ENCODE data around the gene CCDC57.
"Not testable (repeated sequence)": the region's sequence is repeated elsewhere in the genome, so short reads cannot be mapped to it uniquely, and the experiment has no call there.

The CCDC57 gene

GRCh38 chr17:82143333-82143732 lies 69.3 kb downstream of the CCDC57 start:
- DNase-seq (ENCODE audit: low read depth), result no peak
- TF ChIP-seq CTCF (conservative IDR thresholded peaks at IDR 0.05; ENCODE audit: control insufficient read depth, insufficient read depth, low read depth, low read length), result no peak
- no peak overlapping the region for H3K4me3 ChIP-seq (ENCODE audit: control insufficient read depth, low read depth, low read length)

- not testable (repeated sequence) for H3K4me3 ChIP-seq (ENCODE audit: control insufficient read depth, low read depth, low read length); DNase-seq (ENCODE audit: low read depth)
These were observed 72.7 kb downstream of the CCDC57 start for GRCh38 chr17:82139961-82140360.

DNA sequence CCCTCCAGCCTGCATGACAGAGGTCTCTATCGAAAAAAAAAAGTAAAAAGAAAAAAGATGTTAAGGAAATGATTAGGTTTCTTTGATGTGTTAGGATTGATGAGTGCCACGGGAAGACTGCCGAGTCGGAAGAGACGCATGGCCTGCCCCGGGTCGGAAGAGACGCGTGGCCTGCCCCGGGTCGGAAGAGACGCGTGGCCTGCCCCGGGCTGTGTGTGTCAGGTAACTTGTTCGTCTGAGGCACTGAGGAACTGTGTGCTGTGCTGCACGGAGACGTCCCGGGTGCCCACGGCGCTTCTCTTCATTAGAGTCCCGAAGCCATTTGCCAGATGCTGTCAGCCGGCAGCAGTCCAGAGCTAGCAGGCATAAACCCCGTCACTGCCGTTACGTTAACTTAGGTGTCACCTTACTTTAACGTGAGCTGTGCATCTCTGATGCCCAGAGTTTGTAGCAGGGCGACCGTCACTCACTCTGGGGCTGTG lies 74.1 kb downstream of the CCDC57 start:
- TF ChIP-seq CTCF (conservative IDR thresholded peaks at IDR 0.05; ENCODE audit: control insufficient read depth, insufficient read depth, low read depth, low read length), result no peak
- no peak overlapping the region for H3K4me3 ChIP-seq (ENCODE audit: control insufficient read depth, low read depth, low read length)
- no peak for DNase-seq (ENCODE audit: low read depth)

DNA sequence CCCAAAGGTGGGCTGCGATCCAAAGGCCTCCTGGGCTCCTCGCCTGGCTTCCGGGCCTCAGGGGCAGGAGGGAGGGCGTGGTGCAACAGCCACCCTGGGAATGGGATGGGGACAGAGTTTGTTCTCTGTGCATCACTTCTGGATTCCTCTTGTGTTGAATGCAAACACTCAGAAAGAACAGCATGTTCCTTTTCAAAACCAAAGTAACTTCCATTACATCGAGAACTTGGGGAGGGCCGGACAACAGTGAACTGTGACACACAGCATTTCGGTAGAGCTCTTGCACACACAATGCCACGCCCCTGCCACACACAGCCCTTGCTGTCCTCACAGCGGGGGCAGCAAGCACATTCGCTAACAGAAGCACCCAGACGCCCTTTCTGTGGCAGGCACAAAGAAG lies 78.5 kb downstream of the CCDC57 start:
- TF ChIP-seq CTCF (conservative IDR thresholded peaks at IDR 0.05; ENCODE audit: control insufficient read depth, insufficient read depth, low read depth, low read length), result no peak
- H3K4me3 ChIP-seq (ENCODE audit: control insufficient read depth, low read depth, low read length), result no peak overlapping the region
- peak; percentile 53 for DNase-seq (ENCODE audit: low read depth)

- DNase-seq (ENCODE audit: low read depth), result peak; percentile 78
- not testable (repeated sequence) for H3K4me3 ChIP-seq (ENCODE audit: control insufficient read depth, low read depth, low read length)
These were observed 79.3 kb downstream of the CCDC57 start for GRCh38 chr17:82133166-82133953.

DNA sequence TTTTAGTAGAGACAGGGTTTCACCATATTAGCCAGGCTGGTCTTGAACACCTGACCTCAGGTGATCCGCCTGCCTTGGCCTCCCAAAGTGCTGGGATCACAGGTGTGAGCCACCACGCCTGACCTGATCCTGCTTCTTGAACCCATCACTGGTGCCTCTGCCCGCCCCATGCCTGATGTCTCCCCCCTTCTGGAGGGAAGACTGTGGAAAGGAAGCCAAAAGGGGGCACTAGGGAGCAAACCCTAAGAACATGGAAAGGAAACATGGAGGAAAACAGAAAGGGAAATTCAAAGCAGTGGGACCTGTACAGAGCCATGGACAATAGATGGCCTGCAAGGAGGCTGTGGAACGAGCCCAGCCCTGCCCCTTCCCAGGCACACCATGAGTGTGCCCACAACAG lies 83.5 kb downstream of the CCDC57 start:
- H3K4me3 ChIP-seq (ENCODE audit: control insufficient read depth, low read depth, low read length), result no peak overlapping the region
- no peak for DNase-seq (ENCODE audit: low read depth)
- TF ChIP-seq CTCF (conservative IDR thresholded peaks at IDR 0.05; ENCODE audit: control insufficient read depth, insufficient read depth, low read depth, low read length), result peak; percentile 27

DNA sequence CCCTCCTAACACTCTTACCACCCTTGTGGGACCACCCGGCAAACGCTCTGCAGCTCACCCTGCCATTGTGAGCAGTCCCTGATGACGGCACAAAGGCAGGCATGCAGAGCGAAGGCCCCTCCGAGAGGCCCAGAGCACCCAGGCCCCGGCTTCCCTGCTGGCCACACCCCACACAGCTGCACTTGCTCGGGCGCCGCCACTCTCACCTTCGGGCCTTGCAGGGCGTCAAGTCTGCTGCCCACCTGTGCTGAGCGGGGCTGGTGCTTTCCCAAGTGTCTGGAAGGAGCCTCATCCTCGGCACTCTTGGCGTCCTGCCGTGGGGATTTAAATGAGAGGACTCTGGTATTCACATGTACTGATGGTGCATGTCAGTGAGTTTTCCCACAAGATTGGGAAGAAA lies 84.4 kb downstream of the CCDC57 start:
- no peak for TF ChIP-seq CTCF (conservative IDR thresholded peaks at IDR 0.05; ENCODE audit: control insufficient read depth, insufficient read depth, low read depth, low read length)
- no peak for DNase-seq (ENCODE audit: low read depth)
- H3K4me3 ChIP-seq (ENCODE audit: control insufficient read depth, low read depth, low read length), result no peak overlapping the region

- no peak for TF ChIP-seq CTCF (conservative IDR thresholded peaks at IDR 0.05; ENCODE audit: control insufficient read depth, insufficient read depth, low read depth, low read length)
- H3K4me3 ChIP-seq (ENCODE audit: control insufficient read depth, low read depth, low read length), result no peak overlapping the region
- DNase-seq (ENCODE audit: low read depth), result no peak
These were observed 84.9 kb downstream of the CCDC57 start for GRCh38 chr17:82127704-82128103.

All from fibroblast of mammary gland (primary cell).